GF-D8 (cell line): ENCODE data around the gene EHD2.
"Not testable (repeated sequence)": the region's sequence is repeated elsewhere in the genome, so short reads cannot be mapped to it uniquely, and the experiment has no call there.

ENCODE experiments used
- DNase-seq: peaks from one replicate; lab custom pipeline; 2025; lab: John Stamatoyannopoulos, UW

Gene EHD2

GRCh38 chr19:47749326-47749725 is 36.1 kb downstream of the EHD2 start:
- no peak for DNase-seq

- DNase-seq: no peak
Measured at GRCh38 chr19:47750752-47751151, 37.5 kb downstream of the EHD2 start.

DNA sequence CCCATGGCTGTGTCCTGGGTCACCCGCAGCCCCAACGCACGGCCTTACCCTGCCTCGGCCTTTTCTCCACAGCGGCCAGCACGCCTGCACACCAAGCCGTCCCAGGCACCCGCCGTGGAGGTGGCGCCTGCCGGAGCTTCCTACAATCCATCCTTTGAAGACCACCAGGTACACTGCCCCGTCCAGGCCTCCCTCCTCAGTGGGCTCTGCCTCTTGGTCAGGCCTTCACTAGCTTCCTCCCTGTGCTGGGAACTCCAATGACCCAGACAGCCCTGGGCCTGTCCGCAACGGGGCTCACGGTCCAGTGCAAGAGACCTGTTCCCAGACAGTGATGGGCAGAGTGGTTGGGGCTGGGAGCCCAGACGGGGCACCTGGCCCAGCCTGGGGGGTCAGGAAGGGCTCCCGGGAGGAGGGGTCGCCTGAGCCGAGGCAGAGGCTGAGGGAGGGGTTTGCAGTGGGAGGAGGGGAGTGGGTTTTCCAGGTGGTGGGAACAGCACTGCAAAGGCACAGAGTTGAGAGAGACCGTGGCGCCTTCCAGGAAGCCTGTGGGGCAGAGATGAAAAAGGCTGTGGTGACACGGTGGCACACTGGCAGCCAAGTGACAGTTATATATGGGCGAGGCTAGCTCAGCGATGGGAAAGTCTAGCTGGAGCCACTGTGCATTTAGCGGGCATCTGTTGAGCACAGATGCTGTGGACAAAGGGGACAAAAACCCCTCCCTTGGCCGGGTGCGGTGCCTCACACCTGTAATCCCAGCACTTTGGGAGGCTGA is 39.4 kb downstream of the EHD2 start:
- no peak for DNase-seq

- no peak for DNase-seq
Measured at GRCh38 chr19:47754206-47755064, 41.2 kb downstream of the EHD2 start.

DNA sequence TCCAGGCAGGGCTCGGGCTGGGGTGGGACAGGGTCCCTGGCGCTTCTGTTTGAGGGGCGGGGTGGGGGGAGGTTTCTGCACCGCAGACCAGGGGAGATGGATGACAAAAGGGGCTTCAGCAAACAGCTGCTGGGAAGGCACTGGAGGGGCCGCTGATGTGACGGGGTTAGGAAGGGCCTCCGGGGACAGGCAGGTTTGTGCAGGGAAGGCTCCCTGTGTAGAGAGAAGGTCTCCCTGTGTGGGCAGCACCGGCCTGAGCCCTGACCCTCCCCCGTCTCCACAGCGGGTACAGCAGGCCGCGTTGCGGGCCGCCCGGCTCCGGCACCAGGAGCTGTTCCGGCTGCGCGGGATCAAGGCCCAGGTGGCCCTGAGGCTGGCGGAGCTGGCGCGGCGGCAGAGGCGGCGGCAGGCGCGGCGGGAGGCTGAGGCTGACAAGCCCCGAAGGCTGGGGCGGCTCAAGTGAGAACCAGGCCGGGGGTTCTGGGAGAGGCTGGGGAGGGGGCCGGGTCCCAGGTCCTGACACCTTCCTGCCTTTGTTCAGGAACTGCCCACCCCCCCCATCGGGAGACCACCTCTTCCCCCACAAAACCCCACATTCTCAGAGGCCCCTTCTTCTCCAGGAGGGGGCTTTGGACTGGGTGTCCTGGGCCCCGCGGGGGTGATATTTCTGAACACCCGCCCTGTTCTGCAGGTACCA is 42.0 kb downstream of the EHD2 start:
- DNase-seq: no peak

- no peak for DNase-seq
Measured at GRCh38 chr19:47755762-47756626, 42.8 kb downstream of the EHD2 start.

GRCh38 chr19:47756627-47756929 is 43.4 kb downstream of the EHD2 start:
- no peak for DNase-seq

DNA sequence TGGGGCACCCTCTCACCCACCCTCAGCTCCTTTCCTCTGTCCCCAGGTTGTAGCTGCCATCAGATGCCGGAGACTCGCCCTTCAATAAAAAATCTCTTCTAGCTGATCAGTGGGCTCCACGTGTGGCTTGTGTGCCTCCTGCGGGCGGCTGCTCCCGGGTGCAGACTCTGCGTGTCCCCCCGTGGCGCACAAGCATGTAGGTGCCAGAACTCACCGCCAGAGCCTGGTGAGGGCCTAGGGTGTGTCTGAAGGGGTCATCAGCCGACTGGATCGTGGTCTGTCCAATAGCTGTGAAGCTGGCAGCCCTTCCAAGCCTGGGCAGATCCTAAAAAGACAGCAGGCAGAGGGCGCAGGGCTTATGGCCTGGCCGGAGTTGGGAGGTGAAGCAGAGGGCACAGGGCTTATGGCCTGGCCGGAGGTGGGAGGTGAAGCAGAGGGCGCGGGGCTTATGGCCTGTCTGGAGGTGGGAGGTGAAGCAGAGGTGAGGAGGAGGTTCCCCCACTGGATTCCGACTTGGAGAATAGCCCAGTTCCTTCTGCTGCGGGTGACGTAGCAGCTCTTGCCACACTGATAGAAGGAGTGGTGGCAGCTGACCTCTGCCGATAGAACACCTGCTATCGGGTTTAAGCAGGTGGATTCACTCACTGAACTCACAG is 43.9 kb downstream of the EHD2 start:
- DNase-seq: no peak

GRCh38 chr19:47757617-47758442 is 44.6 kb downstream of the EHD2 start:
- no peak for DNase-seq

DNA sequence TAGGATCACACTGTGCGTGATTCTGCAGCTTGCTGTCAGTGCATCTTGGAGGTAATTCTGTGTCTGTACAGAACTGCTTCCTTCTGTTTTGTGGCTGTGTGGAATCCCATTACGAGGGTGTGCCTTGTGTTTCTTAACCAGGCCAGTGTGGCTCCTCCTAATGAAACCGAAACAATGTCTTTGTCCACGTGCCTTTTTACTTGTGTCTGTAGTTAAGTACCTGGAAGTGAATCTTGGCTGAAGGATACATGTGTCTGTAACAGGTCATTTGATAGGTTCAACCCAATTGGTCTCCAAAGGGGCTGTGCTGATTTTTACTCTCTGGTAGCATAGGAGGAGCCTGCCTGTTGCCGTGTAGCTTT is 45.2 kb downstream of the EHD2 start:
- no peak for DNase-seq

- DNase-seq: no peak
Measured at GRCh38 chr19:47760632-47760999, 47.4 kb downstream of the EHD2 start.

- DNase-seq: no peak
Measured at GRCh38 chr19:47761566-47761965, 48.3 kb downstream of the EHD2 start.

DNA sequence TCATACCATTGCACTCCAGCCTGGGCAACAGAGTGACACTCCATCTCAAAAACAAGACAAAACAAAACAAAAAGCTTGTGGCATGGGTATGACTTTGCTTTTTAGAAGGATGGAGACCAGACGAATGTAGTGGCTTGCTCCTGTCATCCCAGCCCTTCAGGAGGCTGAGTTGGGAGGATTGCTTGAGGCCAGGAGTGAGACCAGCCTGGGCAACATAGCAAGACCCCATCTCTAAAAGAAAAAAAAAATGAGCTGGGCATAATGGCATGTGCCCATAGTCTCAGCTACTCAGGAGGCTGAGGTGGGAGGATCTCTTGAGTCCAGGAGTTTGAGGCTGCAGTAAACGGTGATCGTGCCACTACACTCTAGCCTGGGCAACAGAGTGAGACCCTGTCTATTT is 48.9 kb downstream of the EHD2 start:
- DNase-seq: no peak

DNA sequence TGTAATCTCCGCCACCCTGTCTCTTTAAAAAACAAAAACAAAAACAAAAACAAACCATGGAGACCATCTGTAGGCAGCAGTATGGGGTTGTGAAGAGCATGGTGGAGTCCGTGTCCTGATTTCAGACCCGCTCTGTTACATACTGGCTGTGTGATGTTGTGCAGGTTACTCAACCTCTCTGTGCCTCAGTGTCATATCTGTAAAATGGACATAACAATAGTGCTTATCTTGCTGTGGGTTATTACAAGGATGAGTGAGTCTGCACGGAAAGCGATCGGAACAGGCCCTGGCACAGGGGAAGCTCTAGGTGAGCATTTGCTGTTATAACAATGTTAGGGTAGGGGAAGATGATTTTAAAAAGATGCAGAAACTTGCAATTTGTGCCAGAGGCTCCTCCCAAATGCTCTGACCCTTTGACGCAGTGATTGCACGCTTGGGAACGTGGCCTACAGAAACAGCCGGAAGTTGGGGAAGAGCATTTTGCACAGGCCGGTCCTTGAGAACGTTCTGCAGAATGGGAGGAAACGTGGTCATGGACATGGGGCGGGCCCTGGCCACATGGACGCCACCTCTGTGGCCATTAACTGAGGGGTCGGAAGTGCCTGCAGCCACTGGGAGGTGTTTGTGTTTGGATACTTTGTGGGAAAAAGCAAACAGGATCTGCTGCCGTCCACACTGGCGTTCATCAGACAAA is 49.5 kb downstream of the EHD2 start:
- no peak for DNase-seq

DNA sequence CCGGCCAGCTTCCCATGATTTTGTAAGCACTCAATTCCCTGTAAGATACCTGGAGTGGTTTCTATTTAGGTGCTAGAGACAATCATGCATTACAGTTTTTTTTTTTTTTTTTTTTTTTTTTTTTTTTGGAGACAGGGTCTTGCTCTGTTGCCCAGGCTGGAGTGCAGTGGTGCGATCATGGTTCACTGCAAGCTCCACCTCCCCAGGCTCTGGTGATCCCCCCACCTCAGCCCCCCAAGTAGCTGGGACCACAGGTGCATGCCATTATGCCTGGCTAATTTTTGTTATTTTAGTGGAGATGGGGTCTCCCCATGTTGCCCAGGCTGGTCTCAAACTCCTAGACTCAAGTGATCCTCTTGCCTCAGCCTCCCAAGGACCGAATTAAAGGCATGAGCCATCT is 51.5 kb downstream of the EHD2 start:
- DNase-seq: not testable (repeated sequence)

DNA sequence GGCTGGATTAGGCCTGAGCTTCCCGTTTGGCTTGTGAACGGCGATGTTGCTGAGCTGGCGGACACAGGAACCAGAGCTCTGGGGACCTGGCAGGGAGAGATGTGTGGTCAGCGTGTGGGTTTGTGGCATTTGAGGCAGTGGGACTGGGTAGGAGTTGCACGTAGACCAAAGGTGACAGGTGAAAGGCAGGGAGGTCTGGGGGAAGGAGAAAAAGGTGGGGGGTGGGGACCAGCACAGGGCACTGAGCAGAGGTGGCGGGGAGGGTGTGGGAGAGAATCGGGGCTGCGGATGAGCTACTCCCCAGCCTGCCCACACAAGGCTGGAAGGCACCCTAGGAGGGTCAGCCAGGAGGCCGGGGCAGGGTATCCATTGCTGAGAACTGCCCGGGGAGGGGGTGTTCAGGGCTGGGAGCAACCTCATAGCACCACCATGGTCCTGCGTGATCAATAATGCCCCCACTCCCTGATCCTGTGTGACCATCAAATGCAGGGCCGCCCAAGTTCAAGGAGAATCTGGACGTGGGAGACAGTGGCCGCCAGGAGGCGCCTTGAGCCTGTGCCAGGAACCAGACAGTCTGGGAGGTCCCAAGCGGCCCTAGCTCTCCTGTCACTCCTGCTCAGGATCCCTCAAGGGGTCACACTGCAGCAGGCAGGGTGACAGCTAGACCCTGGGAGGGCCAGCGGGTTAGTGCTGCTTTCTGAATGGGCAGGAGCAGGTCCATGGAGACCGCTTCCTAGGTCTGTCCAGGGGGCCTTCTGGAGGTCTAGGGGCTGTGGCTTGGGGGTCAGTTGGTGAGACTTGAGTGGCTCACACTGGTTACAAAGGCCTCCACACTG is 52.5 kb downstream of the EHD2 start:
- no peak for DNase-seq

GRCh38 chr19:47766359-47766620 is 53.1 kb downstream of the EHD2 start:
- DNase-seq: no peak

- DNase-seq: no peak
Measured at GRCh38 chr19:47766670-47767069, 53.4 kb downstream of the EHD2 start.

DNA sequence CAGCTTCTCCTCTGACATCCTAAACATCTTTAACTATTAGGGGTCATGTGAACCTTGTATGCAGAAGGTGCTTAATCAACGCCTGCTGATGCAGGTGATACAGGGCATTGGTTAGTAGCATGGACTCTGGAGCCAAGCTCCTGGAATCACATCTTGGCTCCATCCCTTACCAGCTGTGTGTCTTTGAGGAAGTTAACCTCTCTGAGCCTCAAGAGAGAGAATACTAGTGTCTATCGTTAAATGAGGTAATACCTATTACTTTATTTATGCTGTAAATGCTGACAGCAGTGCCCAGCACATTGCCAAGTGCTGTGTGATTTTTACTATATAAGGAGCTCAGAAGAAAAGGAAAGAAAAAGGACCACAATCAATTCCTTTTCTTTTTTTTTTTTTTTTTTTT is 54.1 kb downstream of the EHD2 start:
- no peak for DNase-seq
